SK-N-SH (cell line): ENCODE measurements around the gene REC8. TPM values are rescaled to one million over a fixed set of nuclear protein-coding genes. Genes with fewer than 3 reads are reported as not detected.

ENCODE experiments used
- CTCF ChIA-PET: fragments of 300-600, 350-600 bp; formaldehyde crosslinking; extraction: SDS; loops from one replicate; lab custom pipeline; 2021; lab: Yijun Ruan, JAX
- POLR2A ChIA-PET: fragments of 350-600 bp; sonication (Branson Sonifier 250); formaldehyde crosslinking; extraction: SDS; loops from one replicate; lab custom pipeline; 2020; ENCODE audit warnings: antibody characterized with exemption, inconsistent platforms; lab: Yijun Ruan, JAX
- DNase-seq: peaks from one replicate; pipeline ENCODE4 v3.0.0; 2012
- H2AFZ ChIP-seq: fragments of 200-600 bp; sonication (generic); 2 replicates; pipeline ENCODE4 v1.8.1; 2016; ENCODE audit warnings: antibody characterized with exemption, mild to moderate bottlenecking, low read depth
- H3F3A ChIP-seq: fragments of 200-600 bp; sonication (generic); replicated peaks from 2 replicates; pipeline ENCODE3; 2016; ENCODE audit warnings: antibody characterized with exemption, mild to moderate bottlenecking; ENCODE audit not compliant: insufficient read depth
- H3K27ac ChIP-seq, 2 experiments: fragments of 200-500 bp in 1 of 2; fragments of 200-600 bp in 1 of 2; sonication (Bioruptor generic) in 1 of 2; sonication (generic), shearing (Covaris generic) in 1 of 2; 2 replicates each; pipeline versions ENCODE4 v1.5.1 to v1.6.1; 2014 to 2016; ENCODE audit warnings: low read depth in 2 of 2, inconsistent platforms in 1 of 2, low read length in 1 of 2, mild to moderate bottlenecking in 1 of 2, mixed read lengths in 1 of 2
- H3K27me3 ChIP-seq: fragments of 200-600 bp; sonication (generic), shearing (Covaris generic); 2 replicates; pipeline ENCODE4 v1.6.1; 2016; ENCODE audit warnings: mixed run types; ENCODE audit not compliant: insufficient read depth
- H3K36me3 ChIP-seq, 2 experiments: fragments of 200-500 bp in 1 of 2; fragments of 200-600 bp in 1 of 2; sonication (Bioruptor generic) in 1 of 2; sonication (generic) in 1 of 2; replicated peaks in 1 of 2; 2 replicates each; pipeline versions ENCODE3 to v1.5.1; 2014 to 2016; ENCODE audit warnings: low read length in 1 of 2, mild to moderate bottlenecking in 1 of 2; ENCODE audit not compliant: insufficient read depth in 2 of 2, control insufficient read depth in 1 of 2
- H3K4me1 ChIP-seq, 2 experiments: fragments of 200-500 bp in 1 of 2; fragments of 200-600 bp in 1 of 2; sonication (Bioruptor generic) in 1 of 2; sonication (generic), shearing (Covaris generic) in 1 of 2; 2 replicates each; pipeline versions ENCODE4 v1.5.1 to v1.6.1; 2014 to 2016; ENCODE audit warnings: low read depth in 1 of 2, low read length in 1 of 2, mixed run types in 1 of 2; ENCODE audit not compliant: insufficient read depth in 2 of 2, control insufficient read depth in 1 of 2
- H3K4me2 ChIP-seq: fragments of 200-600 bp; sonication (generic), shearing (Covaris generic); 2 replicates; pipeline ENCODE4 v1.6.1; 2017; ENCODE audit warnings: mixed run types
- H3K4me3 ChIP-seq, 2 experiments: fragments of 200-500 bp in 1 of 2; fragments of 200-600 bp in 1 of 2; sonication (Bioruptor generic) in 1 of 2; sonication (generic), shearing (Covaris generic) in 1 of 2; 2 replicates each; pipeline versions ENCODE4 v1.5.1 to v1.8.1; 2014 to 2016; ENCODE audit warnings: low read depth in 2 of 2, inconsistent platforms in 1 of 2, low read length in 1 of 2, mild to moderate bottlenecking in 1 of 2, mixed read lengths in 1 of 2, moderate library complexity in 1 of 2
- H3K79me2 ChIP-seq: fragments of 200-600 bp; sonication (generic); 2 replicates; pipeline ENCODE4 v1.8.1; 2017; ENCODE audit warnings: mild to moderate bottlenecking; ENCODE audit not compliant: insufficient read depth
- H3K9ac ChIP-seq: fragments of 200-600 bp; sonication (generic); 2 replicates; pipeline ENCODE4 v1.6.1; 2017; ENCODE audit warnings: mixed run types
- H3K9me2 ChIP-seq: fragments of 200-600 bp; sonication (generic); 2 replicates; pipeline ENCODE4 v1.6.1; 2017; ENCODE audit warnings: mixed run types
- H3K9me3 ChIP-seq: fragments of 200-600 bp; sonication (generic); 2 replicates; pipeline ENCODE4 v1.6.1; 2017; ENCODE audit warnings: mixed run types, mild to moderate bottlenecking, moderate library complexity
- H4K20me1 ChIP-seq: fragments of 200-600 bp; sonication (generic); 2 replicates; pipeline ENCODE4 v1.6.1; 2017; ENCODE audit warnings: mild to moderate bottlenecking, mixed run types; ENCODE audit not compliant: insufficient read depth
- CHD2 ChIP-seq: fragments of 150-350 bp; IDR thresholded peaks from 2 replicates; pipeline ENCODE4 v1.6.1; 2018; ENCODE audit warnings: low read length; ENCODE audit not compliant: partially characterized antibody
- EP300 ChIP-seq, 2 experiments: IDR thresholded peaks; 2 replicates each; pipeline versions ENCODE4 v1.4.0 to v1.6.1; 2012; ENCODE audit warnings: borderline replicate concordance in 1 of 2, low read depth in 1 of 2, low read length in 1 of 2
- EZH2phosphoT487 ChIP-seq: fragments of 200-600 bp; sonication (generic); IDR thresholded peaks from 2 replicates; pipeline ENCODE4 v1.6.1; 2017; ENCODE audit warnings: low read depth, mixed run types, mild to moderate bottlenecking, antibody characterized with exemption, moderate library complexity, borderline replicate concordance
- FOSL2 ChIP-seq: IDR thresholded peaks from 2 replicates; pipeline ENCODE4 v1.4.0; 2012; ENCODE audit warnings: low read depth, mild to moderate bottlenecking, moderate library complexity, borderline replicate concordance
- FOXM1 ChIP-seq: IDR thresholded peaks from 2 replicates; pipeline ENCODE4 v1.4.0; 2012; ENCODE audit warnings: low read depth, mild to moderate bottlenecking
- YY1 ChIP-seq: IDR thresholded peaks from 2 replicates; pipeline ENCODE4 v1.4.0; 2012; ENCODE audit warnings: low read depth, mild to moderate bottlenecking
- WGBS: methylation state at CpG from one replicate; pipeline ENCODE4 v1.1.6; 2017; ENCODE audit warnings: low lambda C conversion rate; 5-methylcytosine and 5-hydroxymethylcytosine counted together
- polyA plus RNA-seq, 3 experiments: library from polyadenylated mRNA; depleted of rRNA; stranded (reverse); fragments of >200 nt; gene quantifications; 2 replicates each; pipeline ENCODE4 v1.2.3, GENCODE V29; 2012
- TF ChIP-seq, protein P1 (sequence below): IDR thresholded peaks from 2 replicates; pipeline ENCODE4 v1.4.0; 2012; ENCODE audit warnings: low read depth
- TF ChIP-seq, protein P2 (sequence below): fragments of 200-600 bp; sonication (generic); IDR thresholded peaks from 2 replicates; pipeline ENCODE4 v1.6.1; 2017; ENCODE audit warnings: antibody characterized with exemption, mild to moderate bottlenecking, moderate library complexity

Gene REC8
- polyA plus RNA-seq, 1 of the 3 experiments (the other 2 are of a cell fraction), result 23.2 TPM

- TF ChIP-seq EP300 (IDR thresholded peaks at IDR 0.05; ENCODE audit: borderline replicate concordance in 1 of 2, low read depth in 1 of 2, low read length in 1 of 2) (no peak), FOXM1 (no peak), FOSL2 (no peak), YY1 (no peak), CHD2 (no peak)
These were observed 33.2 kb upstream of the REC8 start (continued) for GRCh38 chr14:24138396-24139271.

GRCh38 chr14:24139272-24139934 lies 32.5 kb upstream of the REC8 start:
- POLR2A ChIA-PET, result interaction anchor here (1.1 to 1.8 kb wide), 3 partner anchors 7 to 33 kb away, joined by 3 to 5 read pairs (median 5); partner anchors contain the start of genes DCAF11, NRL and PSME2
- no peak overlapping the region for H3K9ac ChIP-seq
- 87% methylated on average over 7 of the region's 9 CpGs for WGBS

More at GRCh38 chr14:24139272-24139934, 32.5 kb upstream of the REC8 start:
- TF ChIP-seq EZH2phosphoT487, result no peak
- TF ChIP-seq, protein P1, sequence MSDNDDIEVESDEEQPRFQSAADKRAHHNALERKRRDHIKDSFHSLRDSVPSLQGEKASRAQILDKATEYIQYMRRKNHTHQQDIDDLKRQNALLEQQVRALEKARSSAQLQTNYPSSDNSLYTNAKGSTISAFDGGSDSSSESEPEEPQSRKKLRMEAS, result no peak
- TF ChIP-seq, protein P2, sequence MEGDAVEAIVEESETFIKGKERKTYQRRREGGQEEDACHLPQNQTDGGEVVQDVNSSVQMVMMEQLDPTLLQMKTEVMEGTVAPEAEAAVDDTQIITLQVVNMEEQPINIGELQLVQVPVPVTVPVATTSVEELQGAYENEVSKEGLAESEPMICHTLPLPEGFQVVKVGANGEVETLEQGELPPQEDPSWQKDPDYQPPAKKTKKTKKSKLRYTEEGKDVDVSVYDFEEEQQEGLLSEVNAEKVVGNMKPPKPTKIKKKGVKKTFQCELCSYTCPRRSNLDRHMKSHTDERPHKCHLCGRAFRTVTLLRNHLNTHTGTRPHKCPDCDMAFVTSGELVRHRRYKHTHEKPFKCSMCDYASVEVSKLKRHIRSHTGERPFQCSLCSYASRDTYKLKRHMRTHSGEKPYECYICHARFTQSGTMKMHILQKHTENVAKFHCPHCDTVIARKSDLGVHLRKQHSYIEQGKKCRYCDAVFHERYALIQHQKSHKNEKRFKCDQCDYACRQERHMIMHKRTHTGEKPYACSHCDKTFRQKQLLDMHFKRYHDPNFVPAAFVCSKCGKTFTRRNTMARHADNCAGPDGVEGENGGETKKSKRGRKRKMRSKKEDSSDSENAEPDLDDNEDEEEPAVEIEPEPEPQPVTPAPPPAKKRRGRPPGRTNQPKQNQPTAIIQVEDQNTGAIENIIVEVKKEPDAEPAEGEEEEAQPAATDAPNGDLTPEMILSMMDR, result no peak; the same call in 1 of the 2 replicates
- Histone ChIP-seq H3F3A (peaks cover 18% of the 10 kb centered on the region), H3K36me3 (peaks cover 27 to 40% of the 10 kb centered on the region in 2 experiments), H4K20me1 (no peaks in the 10 kb centered on the region), H3K4me2 (peak overlapping the region; percentile 97; the same call in 1 of the 2 replicates), H3K79me2 (peaks cover 43% of the 10 kb centered on the region), H3K9me2 (no peaks in the 10 kb centered on the region), H2AFZ (no peak overlapping the region), H3K27ac (peak overlapping the region in 1 of 2 experiments; percentile 29; a peak in 1 of 4 replicates), H3K4me1 (peaks cover 6 to 36% of the 10 kb centered on the region in 2 experiments; a peak in 3 of 4 replicates), H3K9me3 (no peaks in the 10 kb centered on the region), H3K27me3 (no peaks in the 10 kb centered on the region), H3K4me3 (peak overlapping the region; percentile 27 to 31; a peak in 2 of 4 replicates)
- CTCF ChIA-PET, result interaction anchor here (1.1 to 4.7 kb wide), 5 partner anchors 8 to 31 kb away, joined by 3 to 22 read pairs (median 5); partner anchors contain the start of genes IRF9 and RNF31
- DNase-seq, result no peak
